Kidney tubule cell (primary cell): Measurements from ENCODE around the gene KDSR.

Experiments
- DNase-seq: peaks from one replicate; pipeline ENCODE4 v3.0.0-alpha.2; 2018; ENCODE audit warnings: low spot score

Gene KDSR

DNA sequence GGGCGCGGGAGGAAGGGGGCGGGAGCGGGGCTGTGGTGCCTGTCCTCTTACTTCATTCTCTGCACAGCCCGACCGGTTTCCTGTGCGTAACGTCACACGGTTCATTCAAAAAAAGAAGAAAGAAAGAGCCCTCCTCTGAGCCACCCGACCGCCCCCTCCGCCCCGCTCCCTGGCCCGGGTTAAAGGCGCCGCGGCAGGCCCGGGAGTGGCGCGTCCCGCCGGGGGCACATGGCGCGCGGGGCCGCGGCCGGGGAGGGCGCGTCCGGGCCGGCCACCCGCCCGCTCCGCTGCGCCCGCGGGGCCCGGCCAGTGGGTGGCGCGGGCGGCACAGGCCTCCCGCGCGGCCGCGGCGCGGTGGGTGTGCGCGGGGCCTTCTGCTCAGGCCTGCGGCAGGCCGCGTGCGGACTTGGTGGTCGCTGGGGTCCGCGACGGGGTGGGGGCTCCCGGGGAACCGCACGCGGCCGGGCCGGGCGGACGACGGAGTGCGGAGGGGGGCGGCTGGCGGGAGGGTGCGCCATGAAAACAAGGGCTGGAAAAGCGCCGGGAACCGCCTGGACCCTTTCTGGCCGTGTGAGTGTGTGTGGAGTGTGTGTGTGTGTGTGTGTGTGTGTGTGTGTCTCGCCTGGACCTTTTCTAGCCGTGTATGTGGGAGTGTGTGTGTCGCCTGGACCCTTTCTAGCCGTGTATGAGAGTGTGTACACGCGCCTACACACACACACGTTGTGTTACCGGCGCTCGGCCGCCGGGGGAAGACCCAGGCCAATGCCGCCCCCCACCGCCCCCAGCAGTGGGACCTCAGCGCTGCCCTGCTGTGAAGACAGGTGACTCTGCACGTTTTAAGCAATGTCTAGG, 46.7 kb downstream of the KDSR start:
- peak; percentile 89 for DNase-seq

DNA sequence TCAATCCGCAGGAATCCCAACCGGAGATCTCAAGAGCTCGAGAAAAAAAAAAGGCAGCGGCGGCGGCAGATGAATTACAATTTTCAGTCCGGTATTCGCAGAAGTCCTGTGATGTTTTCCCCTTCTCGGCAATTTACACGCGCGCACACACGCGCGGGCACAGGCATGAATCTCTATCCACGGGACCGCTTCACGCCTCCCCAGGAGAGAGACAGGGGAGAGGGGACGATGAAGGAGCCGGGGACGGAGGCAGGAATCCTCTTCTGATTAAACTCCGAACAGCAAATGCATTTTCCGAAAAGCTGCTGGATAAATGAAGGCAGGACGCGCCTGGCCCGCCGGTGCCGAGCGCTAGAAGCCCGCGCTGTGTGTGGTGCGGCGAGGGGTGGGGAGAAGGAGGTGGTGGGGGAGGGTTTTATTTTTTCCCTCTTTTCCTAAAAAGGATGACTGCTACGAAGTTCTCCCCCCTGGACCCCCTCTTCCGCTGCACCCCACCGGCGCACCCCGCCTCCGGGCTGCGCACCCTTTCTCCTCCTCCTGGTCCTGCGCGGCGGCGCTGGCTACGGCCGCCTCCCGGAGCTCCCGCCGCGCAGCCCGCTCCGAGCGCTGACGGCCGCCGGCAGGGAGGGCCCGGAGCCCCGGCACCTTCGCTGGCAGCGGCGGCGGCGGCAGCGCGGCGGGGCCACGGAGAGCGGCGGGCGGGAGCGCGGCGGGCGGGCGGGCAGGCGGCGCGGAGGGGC, 47.5 kb downstream of the KDSR start, which contains the start of gene BCL2:
BCL2 (minus strand) TSS at position 387 of the 740 bp plus-strand sequence.
- DNase-seq: peak; percentile 48

DNA sequence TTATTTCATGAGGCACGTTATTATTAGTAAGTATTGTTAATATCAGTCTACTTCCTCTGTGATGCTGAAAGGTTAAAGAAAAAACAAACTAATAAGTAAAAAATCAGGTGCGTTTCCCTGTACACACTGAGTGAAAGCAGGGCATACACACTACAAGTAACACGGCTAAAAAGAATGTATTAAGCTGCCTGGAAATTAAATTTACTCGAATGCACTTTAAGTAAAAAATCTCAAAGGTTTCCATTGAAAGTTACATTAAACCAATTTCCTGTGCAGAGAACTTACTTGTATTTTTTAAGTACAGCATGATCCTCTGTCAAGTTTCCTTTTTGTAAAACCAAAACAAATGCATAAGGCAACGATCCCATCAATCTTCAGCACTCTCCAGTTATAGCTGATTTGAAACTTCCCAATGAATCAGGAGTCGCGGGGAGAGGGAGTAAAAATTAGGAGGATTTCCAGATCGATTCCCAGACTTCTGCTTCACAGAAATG, 48.1 kb downstream of the KDSR start:
- DNase-seq: no peak

DNA sequence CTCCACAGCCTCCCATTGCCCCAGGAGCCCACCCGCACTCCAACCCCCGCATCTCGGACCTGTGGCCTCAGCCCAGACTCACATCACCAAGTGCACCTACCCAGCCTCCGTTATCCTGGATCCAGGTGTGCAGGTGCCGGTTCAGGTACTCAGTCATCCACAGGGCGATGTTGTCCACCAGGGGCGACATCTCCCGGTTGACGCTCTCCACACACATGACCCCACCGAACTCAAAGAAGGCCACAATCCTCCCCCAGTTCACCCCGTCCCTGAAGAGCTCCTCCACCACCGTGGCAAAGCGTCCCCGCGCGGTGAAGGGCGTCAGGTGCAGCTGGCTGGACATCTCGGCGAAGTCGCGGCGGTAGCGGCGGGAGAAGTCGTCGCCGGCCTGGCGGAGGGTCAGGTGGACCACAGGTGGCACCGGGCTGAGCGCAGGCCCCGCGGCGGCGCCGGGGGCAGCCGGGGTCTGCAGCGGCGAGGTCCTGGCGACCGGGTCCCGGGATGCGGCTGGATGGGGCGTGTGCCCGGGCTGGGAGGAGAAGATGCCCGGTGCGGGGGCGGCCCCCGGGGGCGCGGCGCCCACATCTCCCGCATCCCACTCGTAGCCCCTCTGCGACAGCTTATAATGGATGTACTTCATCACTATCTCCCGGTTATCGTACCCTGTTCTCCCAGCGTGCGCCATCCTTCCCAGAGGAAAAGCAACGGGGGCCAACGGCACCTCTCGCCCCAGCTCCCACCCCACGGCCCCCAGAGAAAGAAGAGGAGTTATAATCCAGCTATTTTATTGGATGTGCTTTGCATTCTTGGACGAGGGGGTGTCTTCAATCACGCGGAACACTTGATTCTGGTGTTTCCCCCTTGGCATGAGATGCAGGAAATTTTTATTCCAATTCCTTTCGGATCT, 48.8 kb downstream of the KDSR start:
- peak; percentile 87 for DNase-seq

DNA sequence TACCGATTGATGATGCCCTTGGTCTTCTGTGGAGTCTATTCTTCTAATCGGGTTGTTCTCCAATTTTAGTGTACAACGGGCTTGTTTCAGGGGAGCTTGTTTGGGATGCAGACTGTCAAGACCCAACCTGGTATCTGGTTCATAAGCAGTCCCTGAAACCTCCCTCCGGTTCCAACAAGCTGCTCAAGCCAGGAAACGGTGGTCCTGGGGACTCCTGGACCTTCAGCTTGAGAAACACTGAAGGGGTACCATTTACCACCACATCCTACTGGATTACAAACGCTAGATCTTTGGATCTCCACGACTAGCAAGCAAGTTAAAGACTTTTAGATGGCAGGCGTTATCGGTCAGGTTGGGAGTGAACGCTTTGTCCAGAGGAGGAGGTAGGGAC, 49.5 kb downstream of the KDSR start:
- no peak for DNase-seq

DNA sequence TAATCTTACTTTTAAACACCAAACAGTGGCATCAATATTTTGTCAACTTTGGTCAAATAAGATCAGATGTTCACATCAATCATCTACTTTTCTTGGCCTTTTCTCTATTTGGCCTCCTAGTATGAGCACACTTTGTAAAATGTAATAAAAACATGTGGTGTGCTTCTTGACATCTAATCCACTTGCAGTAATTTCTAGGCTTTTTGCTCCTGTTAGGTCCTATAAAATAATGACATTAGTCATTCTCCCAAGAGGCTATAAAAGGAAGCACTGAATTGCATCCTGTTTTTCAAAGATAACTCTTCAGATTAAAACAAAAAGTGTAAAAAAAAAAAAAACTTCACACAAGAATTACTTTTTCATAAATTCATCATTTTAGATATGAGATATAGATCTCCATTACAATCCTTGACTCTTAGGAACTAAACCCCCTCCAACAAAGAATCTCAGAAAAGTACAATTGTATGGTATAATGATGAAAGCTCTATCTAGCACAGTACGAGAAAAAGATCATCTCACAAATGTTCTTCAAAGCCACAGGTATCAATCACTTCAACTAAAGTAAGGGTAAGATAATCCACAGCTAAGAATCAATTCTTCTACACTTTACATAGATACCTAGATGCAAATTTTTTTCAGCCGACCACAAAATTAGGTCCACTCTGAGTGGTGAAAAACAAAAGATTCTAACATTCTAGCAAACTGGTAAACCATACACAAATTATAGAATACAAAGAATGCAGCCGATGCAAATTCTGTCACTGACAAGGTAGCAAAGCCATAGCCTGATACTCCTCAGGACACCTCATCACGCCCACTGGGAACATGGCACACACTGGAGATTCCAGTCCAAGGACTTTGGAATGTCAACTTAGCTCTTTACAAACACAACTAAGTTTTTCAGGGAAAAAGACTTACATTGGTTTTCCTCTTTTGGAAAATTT, 50.1 kb downstream of the KDSR start:
- no peak for DNase-seq

DNA sequence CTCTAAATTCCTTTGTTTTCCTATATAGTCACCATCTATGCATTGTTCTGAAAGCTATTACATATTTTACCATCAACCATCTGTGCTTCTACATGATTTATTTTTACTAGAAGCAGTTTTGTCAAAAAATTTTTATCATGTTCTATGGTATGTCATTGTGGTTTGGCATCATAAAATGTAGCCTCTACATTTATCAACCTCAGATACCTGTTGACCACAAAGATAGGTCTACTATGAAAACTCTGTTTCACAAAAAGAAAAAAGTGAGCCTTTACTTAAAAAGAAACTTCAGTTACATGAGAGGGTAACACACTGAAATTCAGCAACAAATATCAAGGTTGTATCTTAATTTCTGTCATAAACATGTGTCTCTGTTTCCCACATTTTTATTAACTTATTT, 51.1 kb downstream of the KDSR start:
- no peak for DNase-seq

DNA sequence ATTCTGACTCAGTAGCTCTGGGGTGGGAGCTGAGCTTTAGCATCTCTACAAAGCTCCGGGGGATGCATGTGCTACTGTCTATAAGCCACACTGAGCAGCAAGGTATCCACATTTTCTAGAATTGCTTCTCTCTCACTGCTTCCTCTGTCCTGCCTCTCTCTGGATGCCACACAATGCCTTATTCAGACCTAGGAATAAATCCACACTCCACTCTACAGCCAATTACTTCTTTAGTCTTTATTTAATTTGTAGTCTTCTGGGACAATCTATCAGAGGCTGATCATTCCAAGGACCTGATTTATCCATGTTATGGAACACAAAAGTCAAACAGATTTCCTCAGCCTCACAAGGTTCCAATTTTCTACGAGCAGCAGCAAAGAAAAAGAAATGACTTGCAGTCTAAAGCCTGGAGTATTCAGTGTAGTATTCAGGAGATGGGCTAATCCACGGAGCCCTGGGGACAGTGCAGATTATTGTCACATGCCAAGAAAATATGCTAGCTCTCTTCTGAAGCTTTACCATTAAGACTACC, 51.8 kb downstream of the KDSR start:
- DNase-seq: no peak

DNA sequence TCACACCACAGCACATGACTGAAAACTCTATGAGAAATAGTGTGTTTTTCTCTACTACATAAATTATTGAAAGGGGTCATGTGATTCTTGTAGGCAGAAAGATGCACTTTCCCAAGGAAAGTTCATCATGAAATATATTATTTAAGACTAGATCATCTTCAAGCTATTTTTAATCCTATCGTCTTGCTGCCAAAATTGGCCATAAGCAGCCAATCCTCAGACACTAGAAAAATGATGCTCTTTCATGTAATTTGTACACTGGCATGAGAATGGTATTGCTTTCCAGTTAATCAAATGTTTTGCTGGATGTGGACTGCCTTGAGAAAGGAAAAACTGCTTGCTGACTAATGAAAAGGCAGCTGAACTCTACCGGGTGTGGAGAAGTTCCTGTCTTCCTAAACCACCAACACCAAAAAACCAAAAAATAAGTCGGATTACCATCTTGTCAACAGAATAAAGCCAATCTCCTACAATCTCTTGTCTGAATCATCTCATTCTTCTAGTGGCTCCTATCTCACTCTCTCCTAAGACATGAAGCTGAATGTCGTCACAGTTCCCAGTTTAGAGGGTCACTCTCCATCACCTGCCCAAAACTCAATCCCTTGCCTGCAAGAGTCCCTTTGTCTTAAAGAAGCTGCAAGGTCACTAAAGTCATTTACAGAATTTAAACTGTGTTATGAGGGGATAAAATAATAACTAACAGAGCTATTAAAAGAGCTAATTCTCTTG, 52.8 kb downstream of the KDSR start:
- no peak for DNase-seq

DNA sequence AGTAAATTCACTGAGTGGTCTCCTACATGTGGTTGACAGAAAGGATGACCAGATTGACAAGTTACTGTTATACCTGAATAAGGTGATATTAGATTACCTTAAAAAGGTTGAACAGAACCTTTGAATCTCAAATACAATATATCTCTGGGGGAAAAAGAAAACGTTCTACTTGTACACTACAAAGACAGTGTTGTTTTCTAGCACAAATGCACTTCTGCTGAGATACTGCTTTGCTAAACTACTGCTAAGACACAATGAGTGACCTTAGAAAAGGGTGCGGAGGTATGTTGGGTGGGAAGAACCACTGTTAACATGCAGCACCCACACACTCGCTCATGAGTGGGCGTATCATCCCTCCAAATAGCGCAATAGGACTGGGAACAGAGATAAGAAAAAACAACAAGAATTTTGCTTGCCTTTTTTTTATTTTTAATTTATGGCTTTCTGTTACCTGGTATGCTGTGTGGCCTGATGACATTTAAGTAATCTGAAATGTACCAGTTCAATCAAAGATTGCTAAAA, 53.5 kb downstream of the KDSR start:
- no peak for DNase-seq

DNA sequence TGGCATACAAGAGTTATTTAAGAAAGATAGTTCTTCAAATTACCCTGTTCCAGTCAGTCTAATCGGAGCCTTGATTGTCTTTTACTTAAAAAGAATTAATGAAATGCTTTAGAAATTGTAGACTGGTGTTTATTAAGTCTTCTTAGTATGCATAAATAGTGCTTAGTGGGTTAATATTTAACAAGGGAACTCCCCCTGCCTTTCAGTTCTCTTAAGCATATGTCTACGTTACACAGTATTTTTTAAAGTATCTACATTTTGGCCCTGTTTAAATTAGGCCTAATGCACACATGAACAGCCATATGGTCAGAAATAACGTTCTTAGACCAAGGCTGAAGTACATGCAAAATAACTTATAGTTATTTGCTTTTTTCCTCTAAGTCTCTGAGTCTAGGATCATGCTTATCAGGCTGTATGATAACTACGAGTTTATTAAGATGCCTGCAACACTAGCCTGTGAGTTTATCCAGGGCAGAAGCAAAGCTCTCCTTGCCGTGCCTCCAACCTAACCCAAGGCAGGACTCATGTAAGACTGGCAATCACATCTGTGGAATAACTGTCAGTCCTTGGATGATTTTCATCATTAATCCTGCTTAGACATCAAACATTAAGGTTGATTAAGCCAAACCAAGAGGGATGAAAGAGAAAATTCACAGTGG, 54.1 kb downstream of the KDSR start:
- DNase-seq: peak; percentile 36

DNA sequence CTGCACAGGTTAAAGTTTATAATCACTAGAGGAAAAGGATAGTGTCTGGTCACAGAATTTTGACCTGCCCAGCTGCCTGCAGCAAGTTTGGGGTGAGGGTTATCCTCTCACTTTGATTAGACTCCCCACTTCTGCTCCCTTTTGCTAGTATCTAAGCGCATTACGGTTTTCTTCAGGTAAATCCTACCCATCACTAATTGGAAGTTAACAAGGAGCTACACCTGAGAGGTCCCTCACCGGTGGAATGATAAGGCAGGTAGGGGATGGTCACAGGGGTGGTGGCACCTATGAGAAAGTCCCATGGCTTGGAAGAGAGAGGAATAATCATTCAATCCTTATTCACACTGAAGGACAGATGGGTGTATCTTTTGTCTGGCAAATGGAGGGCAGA, 55.0 kb downstream of the KDSR start:
- DNase-seq: no peak

DNA sequence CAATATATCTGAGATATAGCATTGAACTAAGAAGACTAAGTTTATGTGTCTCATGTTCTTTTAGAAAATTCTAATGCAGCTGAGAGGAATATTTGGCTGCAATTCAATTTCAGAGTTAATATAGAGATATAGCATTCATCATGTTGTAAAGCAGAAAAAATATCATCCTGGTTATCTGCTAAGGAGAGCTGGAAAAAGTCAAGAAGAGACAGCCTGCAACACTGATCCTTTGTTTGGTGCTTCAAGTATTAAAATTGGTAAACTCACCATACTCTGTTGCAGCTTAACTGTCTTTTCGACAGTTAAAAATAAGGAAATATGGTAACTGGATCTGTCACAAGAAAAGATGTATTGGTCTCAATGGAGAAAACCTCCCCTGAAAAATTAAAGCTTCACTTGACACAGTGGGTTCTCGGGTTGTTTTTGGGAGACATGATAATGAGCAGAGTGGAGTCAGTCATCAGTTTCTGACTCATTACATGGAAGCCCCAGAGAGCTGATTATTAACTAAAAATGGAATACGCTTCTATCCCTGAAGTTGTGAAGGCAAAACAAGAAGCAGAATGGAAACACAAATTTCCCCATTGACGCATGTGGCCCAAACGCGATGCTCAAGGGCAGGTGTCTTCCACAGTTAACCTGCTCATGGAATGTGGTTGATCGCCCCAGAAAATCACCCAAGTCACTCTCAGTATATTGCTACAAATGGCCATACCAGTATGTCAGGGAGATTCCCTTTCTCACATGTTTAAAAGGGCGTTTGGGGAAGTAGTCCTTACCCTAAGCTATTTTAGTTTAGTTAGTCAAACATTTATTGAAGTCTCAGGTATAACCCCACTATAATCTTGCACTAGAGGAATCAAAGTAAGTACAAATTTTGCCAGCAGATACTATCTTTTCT, 55.6 kb downstream of the KDSR start:
- peak; percentile 80 for DNase-seq

DNA sequence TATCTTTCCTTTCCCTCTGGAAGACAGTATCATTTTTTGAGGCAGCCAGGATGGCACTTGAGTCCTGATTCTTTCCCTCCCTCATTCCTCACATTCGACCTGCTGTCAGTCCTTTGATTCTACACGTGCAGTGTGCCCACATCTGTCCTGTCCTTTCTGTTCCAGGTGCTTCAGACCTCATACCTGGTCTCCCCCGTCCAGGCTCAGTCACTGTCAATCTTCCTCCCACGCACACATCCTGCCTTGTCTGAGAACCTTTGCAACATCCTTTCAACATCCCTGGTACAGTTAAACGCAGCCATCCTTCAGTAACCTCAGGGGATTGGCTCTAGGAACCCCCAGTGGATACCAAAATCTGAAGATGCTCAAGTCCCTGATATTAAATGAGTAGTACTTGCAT, 57.6 kb downstream of the KDSR start:
- no peak for DNase-seq

DNA sequence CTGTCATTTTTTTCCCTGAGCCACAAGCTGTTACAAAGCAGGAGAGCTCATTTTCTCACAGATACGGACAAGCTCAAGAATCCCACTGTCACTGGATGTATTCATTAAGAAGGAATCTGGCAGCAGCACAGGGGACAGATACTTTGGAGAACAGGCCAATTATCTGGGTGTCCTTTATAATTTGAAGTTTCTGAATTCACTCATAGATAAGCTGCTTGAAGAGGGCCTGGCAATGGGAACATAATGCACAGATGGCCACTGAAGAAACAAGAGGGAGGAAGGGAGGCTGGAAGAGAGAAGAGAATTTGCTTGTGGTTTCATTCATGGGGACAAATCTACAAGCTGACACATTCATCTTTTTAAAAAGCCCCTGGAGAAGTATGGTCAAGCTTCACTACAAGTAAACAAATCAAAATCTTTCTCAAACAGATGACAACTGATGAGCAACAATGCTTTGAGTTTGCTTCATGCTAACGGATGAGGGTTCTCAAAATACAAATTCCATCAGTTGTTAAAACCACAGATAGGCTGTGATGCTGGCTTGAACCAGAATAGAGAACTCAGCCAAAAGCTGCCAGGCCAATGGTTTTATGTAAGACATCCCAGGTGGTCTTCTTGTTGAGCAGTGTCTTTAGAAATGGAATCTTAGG, 59.3 kb downstream of the KDSR start:
- peak; percentile 72 for DNase-seq

DNA sequence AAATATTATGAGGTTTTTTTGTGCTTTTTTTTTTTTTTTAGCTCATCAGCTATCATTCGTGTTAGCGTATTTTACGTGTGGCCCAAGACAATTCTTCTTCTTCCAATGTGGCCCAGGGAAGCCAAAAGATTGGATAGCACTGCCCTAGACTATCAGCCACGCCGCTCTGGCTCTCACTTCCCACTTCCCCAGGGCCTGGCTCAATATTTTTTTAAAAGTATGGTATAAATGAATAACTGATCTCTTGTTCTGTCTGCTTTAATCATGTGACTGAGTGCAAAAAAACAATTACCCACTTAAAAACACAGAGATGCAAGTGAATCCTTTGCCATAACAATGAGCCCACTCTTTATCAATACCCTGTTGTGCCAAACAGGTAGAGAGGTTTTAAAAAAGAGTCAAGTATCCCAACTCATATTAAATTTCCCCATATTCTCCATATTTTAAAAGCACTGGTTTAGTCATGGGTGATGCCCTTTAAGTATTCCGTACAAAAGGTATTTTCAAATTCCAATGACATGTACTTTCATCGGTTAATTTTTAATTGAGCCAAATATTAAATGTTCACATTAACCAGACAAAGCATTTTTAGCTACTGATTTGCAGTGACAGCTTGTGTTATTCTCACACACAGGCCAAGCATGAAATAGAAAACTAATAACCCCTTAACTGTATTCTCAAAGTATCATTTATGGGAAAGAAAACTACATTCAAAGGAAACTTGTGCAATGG, 60.0 kb downstream of the KDSR start:
- DNase-seq: peak; percentile 90

DNA sequence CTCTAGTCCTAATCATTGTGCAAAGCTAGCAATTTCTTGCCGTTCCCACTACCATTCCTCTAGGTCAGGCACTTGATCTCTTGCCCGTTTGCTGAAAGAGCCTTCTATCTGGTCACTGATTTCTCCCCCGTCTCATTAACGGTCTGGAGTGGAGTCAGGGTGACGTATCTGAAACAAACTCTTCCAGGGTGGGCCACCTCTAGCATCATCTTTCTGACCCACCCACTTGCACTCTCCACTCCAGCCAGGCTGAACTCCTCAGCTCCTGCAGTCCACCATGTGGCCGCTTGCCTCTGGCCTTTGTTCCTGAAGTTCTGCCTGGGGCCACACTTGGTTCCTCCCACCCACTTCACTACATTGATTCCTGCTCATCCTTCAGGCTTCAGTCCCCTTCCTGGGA, 60.8 kb downstream of the KDSR start:
- peak; percentile 71 for DNase-seq
